Upper lobe of left lung (tissue), 4 donors: ENCODE data around the gene LENG1.

Experiments used
- CTCF ChIP-seq, 6 experiments: fragments of 450-650 bp in 4 of 6; fragments of 200-600 bp in 2 of 6; sonication (generic) in 2 of 6; IDR thresholded peaks; one replicate each; pipeline ENCODE4 v1.5.1; 2016 to 2019; ENCODE audit warnings: antibody characterized with exemption in 6 of 6
- POLR2A ChIP-seq, 4 donors: fragments of 450-650 bp; IDR thresholded peaks; one replicate each; pipeline ENCODE4 v1.5.1; 2016 to 2017; ENCODE audit warnings: antibody characterized with exemption in 4 of 4, mild to moderate bottlenecking in 2 of 4
- POLR2AphosphoS5 ChIP-seq, 2 donors: sonication (generic); formaldehyde crosslinking; IDR thresholded peaks; one replicate each; pipeline ENCODE4 v1.5.1; 2017; ENCODE audit warnings: antibody characterized with exemption in 2 of 2

- no peak for TF ChIP-seq CTCF (IDR thresholded peaks at IDR 0.05)
- TF ChIP-seq POLR2AphosphoS5 (IDR thresholded peaks at IDR 0.05), result no peak
- no peak for TF ChIP-seq POLR2A (IDR thresholded peaks at IDR 0.05)
These were observed 49.9 kb downstream of the LENG1 start for GRCh38 chr19:54109651-54110050.
